Measurements from ENCODE around the gene SREBF1.

The SREBF1 gene

DNA sequence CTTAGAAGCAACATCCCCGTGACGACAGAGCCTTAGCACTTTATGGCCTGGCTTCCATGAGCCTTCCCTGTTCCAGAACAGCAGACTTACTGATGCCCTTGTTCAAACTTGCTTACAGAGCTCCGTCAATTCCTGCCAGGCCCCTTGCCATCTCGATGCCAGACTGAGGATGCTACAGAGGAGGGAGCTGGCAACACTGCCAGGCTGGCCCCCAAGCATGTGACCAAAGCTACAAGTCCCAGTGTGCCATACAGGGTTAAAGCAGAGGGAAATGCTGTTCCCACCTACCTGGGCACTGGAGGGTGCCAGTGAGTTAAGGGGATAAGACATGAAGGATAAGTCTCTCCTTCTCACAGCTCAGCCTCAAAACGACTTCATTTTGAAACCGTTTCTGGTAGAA is 33.5 kb upstream of the SREBF1 start:
- Mint-ChIP-seq H3K4me1 (peaks cover 1 to 7% of the 10 kb centered on the region in 2 donors), H3K27me3 (no peaks in the 10 kb centered on the region), H3K4me3 (no peak overlapping the region), H3K36me3 (peaks cover 3 to 7% of the 10 kb centered on the region in 2 donors), H3K9me3 (no peaks in the 10 kb centered on the region), H3K27ac (no peak overlapping the region)
- no peak for DNase-seq
- peak in 1 of 2 donors; percentile 23 for ATAC-seq (replicated peaks)

DNA sequence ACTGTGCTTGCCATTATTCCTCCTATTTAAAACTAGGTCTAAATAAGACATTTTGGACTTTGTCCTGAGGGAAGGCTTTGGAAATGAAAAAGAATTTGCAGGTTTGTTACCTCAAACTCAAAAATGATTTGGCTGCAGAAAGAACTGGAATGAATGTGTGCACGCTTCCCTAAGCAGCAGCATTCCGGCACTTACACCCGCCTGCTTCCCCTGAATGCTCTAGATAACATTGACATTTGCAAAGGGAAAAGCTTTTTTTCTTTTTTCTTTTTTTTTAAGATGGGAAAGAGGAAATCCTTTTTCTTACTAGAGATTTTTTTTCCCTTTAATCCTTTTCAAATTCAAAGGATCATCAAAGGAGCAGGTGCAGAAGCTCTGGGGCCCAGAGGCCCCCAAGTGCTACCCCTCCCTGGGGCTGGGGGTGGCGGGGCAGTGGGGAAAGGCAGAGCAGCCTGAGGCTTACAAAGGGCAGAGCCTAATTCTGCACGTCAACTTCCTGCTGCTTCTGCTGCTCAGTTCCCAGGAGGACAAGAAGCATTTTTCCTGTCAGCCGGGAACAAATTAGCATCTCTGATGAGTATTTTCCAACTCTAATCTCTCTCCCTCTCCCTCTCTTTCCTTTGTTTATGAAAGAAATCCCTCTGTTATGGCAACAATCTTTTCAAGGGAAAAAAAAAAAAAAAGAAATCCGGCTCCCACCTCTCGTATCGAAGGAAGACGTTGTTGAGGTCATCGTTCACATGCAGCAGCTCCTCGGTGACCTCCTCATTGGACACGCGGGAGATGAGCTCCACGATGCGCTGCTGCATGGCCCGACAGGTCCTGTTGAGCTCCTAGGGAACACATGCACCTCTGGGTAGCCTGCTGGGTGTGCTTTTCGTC is 32.1 kb upstream of the SREBF1 start:
- no peak for DNase-seq
- no peak for ATAC-seq (replicated peaks)
- no peak overlapping the region for H3K4me3 Mint-ChIP-seq
- H3K9me3 Mint-ChIP-seq, result no peaks in the 10 kb centered on the region
- H3K4me1 Mint-ChIP-seq, result peaks cover 1 to 7% of the 10 kb centered on the region in 2 donors
- peaks cover 3 to 7% of the 10 kb centered on the region in 2 donors for H3K36me3 Mint-ChIP-seq
- H3K27me3 Mint-ChIP-seq, result no peaks in the 10 kb centered on the region
- H3K27ac Mint-ChIP-seq, result no peak overlapping the region

GRCh38 chr17:17866897-17867296 is 30.1 kb upstream of the SREBF1 start:
- Mint-ChIP-seq H3K27me3 (no peaks in the 10 kb centered on the region), H3K4me3 (no peak overlapping the region), H3K9me3 (no peaks in the 10 kb centered on the region), H3K36me3 (peaks cover 6 to 7% of the 10 kb centered on the region in 2 donors), H3K4me1 (peaks cover 6 to 13% of the 10 kb centered on the region in 2 donors), H3K27ac (no peak overlapping the region)
- ATAC-seq (replicated peaks) (no peak), DNase-seq (no peak)

DNA sequence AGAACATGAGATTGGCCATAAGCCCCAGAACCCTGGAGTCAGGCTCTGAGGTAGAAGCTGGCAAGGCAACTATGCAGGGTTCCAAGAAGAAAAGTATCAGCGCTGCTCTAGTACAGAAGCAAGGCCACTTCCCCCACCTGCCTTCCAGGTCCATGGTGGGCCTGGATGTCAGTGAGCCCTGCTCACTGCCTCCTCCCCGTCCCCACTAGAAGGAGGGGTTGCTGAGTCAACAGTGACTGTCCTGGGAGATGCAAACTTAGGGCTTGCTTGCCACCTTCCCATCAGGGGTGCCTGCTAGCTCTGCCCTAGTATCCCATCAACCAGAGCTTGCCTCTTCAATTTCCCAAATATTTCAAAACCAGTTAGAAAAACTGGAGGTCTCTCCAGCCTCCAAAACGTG is 29.6 kb upstream of the SREBF1 start:
- H3K4me3 Mint-ChIP-seq, result no peak overlapping the region

GRCh38 chr17:17865035-17865434 is 28.2 kb upstream of the SREBF1 start:
- ATAC-seq (replicated peaks), result no peak
- no peak overlapping the region for H3K27ac Mint-ChIP-seq

More for the DNA sequence above, 29.6 kb upstream of the SREBF1 start:
- no peak for DNase-seq
- H3K9me3 Mint-ChIP-seq, result no peaks in the 10 kb centered on the region
- no peak for ATAC-seq (replicated peaks)
- H3K27me3 Mint-ChIP-seq, result no peaks in the 10 kb centered on the region
- peaks cover 6 to 7% of the 10 kb centered on the region in 2 donors for H3K36me3 Mint-ChIP-seq
- peaks cover 6 to 13% of the 10 kb centered on the region in 2 donors for H3K4me1 Mint-ChIP-seq
- no peak overlapping the region for H3K27ac Mint-ChIP-seq

DNA sequence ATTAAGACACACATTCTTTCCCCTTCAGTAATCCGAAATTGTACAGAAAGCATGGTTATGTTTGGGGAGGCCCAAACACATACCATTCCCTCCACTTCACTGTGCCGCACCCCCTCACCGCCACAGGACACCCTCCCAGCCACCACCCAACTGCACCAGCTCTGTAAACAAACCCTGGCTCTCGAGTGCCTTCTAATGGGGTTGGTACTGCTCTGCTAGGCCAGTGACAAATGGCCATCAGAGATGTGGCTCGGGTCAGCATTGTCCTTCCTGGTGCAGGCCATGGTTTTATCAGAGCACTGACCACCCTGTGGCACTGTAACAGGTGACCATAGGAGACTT is 24.0 kb upstream of the SREBF1 start:
- H3K27ac Mint-ChIP-seq, result no peak overlapping the region
- H3K9me3 Mint-ChIP-seq, result no peaks in the 10 kb centered on the region
- ATAC-seq (replicated peaks) (no peak), DNase-seq (no peak)
- peaks cover 0 to 3% of the 10 kb centered on the region in 2 donors for H3K36me3 Mint-ChIP-seq
- H3K4me1 Mint-ChIP-seq, result peaks cover 5 to 7% of the 10 kb centered on the region in 2 donors
- H3K4me3 Mint-ChIP-seq, result no peak overlapping the region
- H3K27me3 Mint-ChIP-seq, result no peaks in the 10 kb centered on the region

More at GRCh38 chr17:17865035-17865434, 28.2 kb upstream of the SREBF1 start:
- H3K36me3 Mint-ChIP-seq, result peaks cover 6 to 7% of the 10 kb centered on the region in 2 donors
- DNase-seq, result no peak
- no peak overlapping the region for H3K4me3 Mint-ChIP-seq
- peaks cover 5 to 7% of the 10 kb centered on the region in 2 donors for H3K4me1 Mint-ChIP-seq
- H3K27me3 Mint-ChIP-seq, result no peaks in the 10 kb centered on the region
- no peaks in the 10 kb centered on the region for H3K9me3 Mint-ChIP-seq

- ATAC-seq (replicated peaks) (peak; percentile 95 to 97), DNase-seq (no peak)
- H3K9me3 Mint-ChIP-seq, result no peaks in the 10 kb centered on the region
- no peak overlapping the region for H3K27ac Mint-ChIP-seq
- H3K27me3 Mint-ChIP-seq, result no peaks in the 10 kb centered on the region
- H3K4me3 Mint-ChIP-seq, result no peak overlapping the region
- peaks cover 0 to 3% of the 10 kb centered on the region in 2 donors for H3K36me3 Mint-ChIP-seq
- peaks cover 7% of the 10 kb centered on the region in 2 donors for H3K4me1 Mint-ChIP-seq
Measured at GRCh38 chr17:17859909-17860765, 23.4 kb upstream of the SREBF1 start.

DNA sequence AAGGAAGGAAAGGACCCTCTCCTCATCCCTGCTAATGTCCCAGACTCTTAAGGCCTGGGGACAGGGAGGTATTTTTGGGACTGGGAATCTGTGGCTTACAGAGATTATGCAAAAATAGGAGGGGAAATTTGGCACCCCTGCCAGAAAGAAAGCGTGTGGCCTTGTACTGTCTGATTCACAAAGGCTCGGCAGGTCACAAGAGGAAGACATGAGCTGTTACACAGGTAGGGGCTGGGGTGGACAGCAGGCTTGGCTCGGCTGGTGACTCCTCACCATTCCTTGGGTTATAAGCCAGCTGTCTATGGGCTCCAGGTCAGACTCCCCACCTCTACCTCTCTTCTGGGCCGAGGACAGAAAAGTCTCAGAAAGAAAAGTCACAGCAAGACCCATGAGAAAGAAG is 20.7 kb upstream of the SREBF1 start:
- H3K27ac Mint-ChIP-seq, result no peak overlapping the region
- ATAC-seq (replicated peaks) (no peak), DNase-seq (no peak)
- no peaks in the 10 kb centered on the region for H3K9me3 Mint-ChIP-seq
- H3K4me1 Mint-ChIP-seq, result peaks cover 2 to 5% of the 10 kb centered on the region in 2 donors
- H3K4me3 Mint-ChIP-seq, result no peak overlapping the region
- no peaks in the 10 kb centered on the region for H3K27me3 Mint-ChIP-seq
- no peaks in the 10 kb centered on the region for H3K36me3 Mint-ChIP-seq

- Mint-ChIP-seq H3K27me3 (no peaks in the 10 kb centered on the region), H3K27ac (no peak overlapping the region), H3K4me3 (no peak overlapping the region), H3K36me3 (no peaks in the 10 kb centered on the region), H3K4me1 (peaks cover 8 to 14% of the 10 kb centered on the region in 2 donors), H3K9me3 (no peaks in the 10 kb centered on the region)
- no peak for ATAC-seq (replicated peaks)
- DNase-seq, result no peak
Measured at GRCh38 chr17:17856386-17856785, 19.6 kb upstream of the SREBF1 start.

GRCh38 chr17:17855976-17856375 is 19.2 kb upstream of the SREBF1 start:
- Mint-ChIP-seq H3K9me3 (no peaks in the 10 kb centered on the region), H3K27me3 (no peaks in the 10 kb centered on the region), H3K36me3 (no peaks in the 10 kb centered on the region), H3K27ac (no peak overlapping the region), H3K4me1 (peaks cover 11 to 18% of the 10 kb centered on the region in 2 donors), H3K4me3 (no peak overlapping the region)
- no peak for ATAC-seq (replicated peaks)
- no peak for DNase-seq

DNA sequence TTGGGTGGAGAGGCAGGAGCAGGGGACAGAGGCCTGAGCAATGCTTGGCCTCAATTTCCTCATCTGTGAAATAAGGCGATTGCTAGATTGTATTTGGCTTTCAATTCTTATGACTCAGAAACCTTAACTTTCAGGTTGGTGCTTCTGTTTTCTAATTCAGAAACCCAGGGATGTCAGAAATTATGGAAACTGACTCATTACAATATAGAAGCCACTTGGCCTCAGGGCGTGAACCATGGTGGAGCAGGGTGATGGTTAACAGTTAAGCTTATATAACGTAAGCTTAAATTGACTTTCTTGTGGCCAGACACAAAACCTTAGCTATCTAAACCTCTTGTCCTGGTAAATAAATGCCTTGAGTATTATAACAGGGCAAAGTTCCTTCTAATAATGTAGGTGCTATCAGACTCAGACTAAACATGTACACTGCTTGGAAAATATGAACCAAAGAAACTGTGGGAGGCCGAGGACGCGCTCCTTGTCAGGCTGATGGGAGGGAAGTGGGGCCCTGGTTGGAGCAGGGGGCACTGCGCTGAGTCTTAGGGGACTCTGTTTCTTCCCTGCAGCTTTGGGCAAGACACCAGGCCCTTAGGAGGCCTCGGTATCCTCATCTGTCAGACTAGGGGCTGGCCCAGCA is 17.1 kb upstream of the SREBF1 start:
- no peak overlapping the region for H3K4me3 Mint-ChIP-seq
- no peaks in the 10 kb centered on the region for H3K9me3 Mint-ChIP-seq
- H3K27me3 Mint-ChIP-seq, result no peaks in the 10 kb centered on the region
- DNase-seq (no peak), ATAC-seq (replicated peaks) (peak in 1 of 2 donors; percentile 44)
- H3K4me1 Mint-ChIP-seq, result peaks cover 26 to 39% of the 10 kb centered on the region in 2 donors
- H3K27ac Mint-ChIP-seq, result peak overlapping the region; percentile 25
- H3K36me3 Mint-ChIP-seq, result peaks cover 0 to 2% of the 10 kb centered on the region in 2 donors

GRCh38 chr17:17852930-17853329 is 16.1 kb upstream of the SREBF1 start:
- Mint-ChIP-seq H3K36me3 (peaks cover 0 to 2% of the 10 kb centered on the region in 2 donors), H3K9me3 (no peaks in the 10 kb centered on the region), H3K4me3 (no peak overlapping the region), H3K4me1 (peaks cover 31 to 46% of the 10 kb centered on the region in 2 donors), H3K27me3 (no peaks in the 10 kb centered on the region), H3K27ac (no peak overlapping the region)
- no peak for ATAC-seq (replicated peaks)
- DNase-seq, result no peak

DNA sequence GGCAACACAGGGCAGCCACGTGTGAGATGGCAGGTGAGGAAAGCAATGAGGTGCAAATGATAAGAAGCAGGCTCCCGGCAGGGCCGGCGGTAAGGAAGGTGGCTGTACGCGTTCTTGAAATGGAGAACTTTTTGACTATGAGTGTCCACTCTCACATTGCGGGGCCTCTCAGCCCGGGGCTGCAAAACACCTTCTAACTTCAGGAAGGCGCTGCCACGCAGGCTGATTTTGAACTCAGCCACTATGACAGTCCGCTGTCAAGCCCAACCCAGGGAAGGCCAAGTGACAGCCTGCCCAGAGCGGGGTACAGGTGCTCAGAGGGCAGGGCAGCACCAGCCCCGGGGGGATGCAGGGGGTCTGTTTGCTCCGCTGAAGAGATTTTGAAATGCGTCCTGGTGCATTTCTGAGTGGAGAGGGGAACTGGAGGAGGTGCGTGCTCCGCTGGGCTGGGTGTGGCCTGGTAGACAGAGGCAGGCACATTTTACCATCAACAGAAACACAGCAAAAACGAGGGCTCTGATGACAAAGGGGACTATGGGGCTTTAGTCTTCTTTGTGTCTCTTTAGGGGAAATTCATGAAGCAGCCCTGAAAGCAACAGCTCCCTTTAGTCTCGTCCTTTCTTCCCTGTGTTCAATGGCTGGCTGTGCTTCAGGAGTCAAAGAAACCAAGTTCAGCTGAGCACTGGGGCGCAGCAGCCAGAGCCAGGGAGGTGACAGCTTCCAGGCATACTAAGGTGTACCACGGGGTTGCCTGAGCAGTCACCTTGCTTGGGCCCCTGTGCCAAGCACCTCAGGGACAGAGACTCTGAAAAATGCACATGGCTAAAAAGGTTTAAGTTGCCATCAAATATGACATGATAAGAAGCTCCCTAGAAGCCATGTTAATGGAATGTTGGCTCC is 14.6 kb upstream of the SREBF1 start:
- no peak overlapping the region for H3K4me3 Mint-ChIP-seq
- H3K36me3 Mint-ChIP-seq, result peaks cover 0 to 2% of the 10 kb centered on the region in 2 donors
- no peak overlapping the region for H3K27ac Mint-ChIP-seq
- H3K4me1 Mint-ChIP-seq, result peaks cover 31 to 53% of the 10 kb centered on the region in 2 donors
- no peak for ATAC-seq (replicated peaks)
- H3K27me3 Mint-ChIP-seq, result no peaks in the 10 kb centered on the region
- no peak for DNase-seq
- H3K9me3 Mint-ChIP-seq, result no peaks in the 10 kb centered on the region
